HepG2 (cell line): ENCODE measurements around the gene TANGO6. TPM values are rescaled to one million over a fixed set of nuclear protein-coding genes. Genes with fewer than 3 reads are reported as not detected.

Experiments
- BORCS8-MEF2B ChIP-seq: sonication (generic); formaldehyde crosslinking; IDR thresholded peaks from 2 replicates; pipeline ENCODE4 v1.8.0; 2022; ENCODE audit warnings: mild to moderate bottlenecking, missing genetic modification reagents
- GTF3A ChIP-seq: sonication (generic); formaldehyde crosslinking; conservative IDR thresholded peaks from 2 replicates; pipeline ENCODE4 v1.4.0; 2020; ENCODE audit warnings: mild to moderate bottlenecking, missing genetic modification reagents
- HDAC2 ChIP-seq: sonication (generic); formaldehyde crosslinking; IDR thresholded peaks from 2 replicates; pipeline ENCODE4 v1.4.0; 2020; ENCODE audit warnings: missing genetic modification reagents
- JDP2 ChIP-seq: sonication (generic); formaldehyde crosslinking; IDR thresholded peaks from 2 replicates; pipeline ENCODE4 v1.8.1; 2022; ENCODE audit warnings: missing genetic modification reagents, borderline replicate concordance
- KLF12 ChIP-seq: sonication (generic); formaldehyde crosslinking; IDR thresholded peaks from 2 replicates; pipeline ENCODE4 v1.4.0; 2020; ENCODE audit warnings: missing genetic modification reagents, borderline replicate concordance
- MAF1 ChIP-seq: sonication (generic); formaldehyde crosslinking; IDR thresholded peaks from 2 replicates; pipeline ENCODE4 v1.5.0; 2020; ENCODE audit warnings: missing genetic modification reagents, borderline replicate concordance
- MTA3 ChIP-seq: sonication (generic); formaldehyde crosslinking; IDR thresholded peaks from 2 replicates; pipeline ENCODE4 v1.4.0; 2020; ENCODE audit warnings: missing genetic modification reagents
- NR3C1 ChIP-seq: sonication (generic); formaldehyde crosslinking; IDR thresholded peaks from 2 replicates; pipeline ENCODE4 v1.4.0; 2020; ENCODE audit warnings: missing genetic modification reagents
- RBM22 ChIP-seq: fragments of 200-400 bp; formaldehyde crosslinking; optimal IDR thresholded peaks from 2 replicates; pipeline ENCODE3; 2017; ENCODE audit warnings: mild to moderate bottlenecking, low read length, moderate library complexity
- RFXANK ChIP-seq: IDR thresholded peaks from 2 replicates; pipeline ENCODE4 v1.6.1; 2016
- RNF2 ChIP-seq: fragments of 450-650 bp; conservative IDR thresholded peaks from 2 replicates; pipeline ENCODE4 v1.6.1; 2016; ENCODE audit warnings: low read depth
- SP2 ChIP-seq: sonication (generic); formaldehyde crosslinking; IDR thresholded peaks from 2 replicates; pipeline ENCODE4 v1.5.1; 2020; ENCODE audit warnings: mild to moderate bottlenecking, missing genetic modification reagents
- U2AF2 ChIP-seq: fragments of 200-400 bp; formaldehyde crosslinking; IDR thresholded peaks from 2 replicates; pipeline ENCODE4 v1.6.1; 2017; ENCODE audit warnings: low read depth, mild to moderate bottlenecking, low read length
- XRCC5 ChIP-seq: fragments of 200-400 bp; formaldehyde crosslinking; optimal IDR thresholded peaks from 2 replicates; pipeline ENCODE3; 2017; ENCODE audit warnings: mild to moderate bottlenecking, low read length
- ZMYM4 ChIP-seq: sonication (generic); formaldehyde crosslinking; IDR thresholded peaks from 2 replicates; pipeline ENCODE4 v1.8.1; 2023; ENCODE audit warnings: mild to moderate bottlenecking, missing genetic modification reagents
- ZNF326 ChIP-seq: sonication (generic); formaldehyde crosslinking; IDR thresholded peaks from 2 replicates; pipeline ENCODE4 v1.4.0; 2020; ENCODE audit warnings: missing genetic modification reagents, borderline replicate concordance
- ZNF496 ChIP-seq: sonication (generic); formaldehyde crosslinking; IDR thresholded peaks from 2 replicates; pipeline ENCODE4 v1.8.1; 2023; ENCODE audit warnings: mild to moderate bottlenecking, moderate library complexity, missing genetic modification reagents; ENCODE audit not compliant: insufficient replicate concordance
- ZNF549 ChIP-seq: sonication (generic); formaldehyde crosslinking; IDR thresholded peaks from 2 replicates; pipeline ENCODE4 v1.5.0; 2020; ENCODE audit warnings: missing genetic modification reagents
- ZNF75D ChIP-seq: sonication (generic); formaldehyde crosslinking; IDR thresholded peaks from 2 replicates; pipeline ENCODE4 v1.8.1; 2023; ENCODE audit warnings: missing genetic modification reagents, mild to moderate bottlenecking, borderline replicate concordance
- ZNF878 ChIP-seq: sonication (generic); formaldehyde crosslinking; IDR thresholded peaks from 2 replicates; pipeline ENCODE4 v1.8.1; 2023; ENCODE audit warnings: mild to moderate bottlenecking, missing genetic modification reagents, moderate library complexity
- ZSCAN22 ChIP-seq: sonication (generic); formaldehyde crosslinking; IDR thresholded peaks from 2 replicates; pipeline ENCODE4 v1.4.0; 2020; ENCODE audit warnings: mild to moderate bottlenecking, missing genetic modification reagents
- polyA plus RNA-seq, 8 experiments: library from polyadenylated mRNA; depleted of rRNA in 3 of 8; stranded (reverse) in 7 of 8; unstranded in 1 of 8; fragments of >200 nt; fragmentation: Illumina TruSeq in 4 of 8; extraction: Trizol in 4 of 8; gene quantifications; 2 replicates each; pipeline versions ENCODE4 v1.2.1 to v1.2.3, GENCODE V29; 2011 to 2016; ENCODE audit warnings: low read depth in 4 of 8, missing spikeins in 1 of 8, mixed read lengths in 1 of 8; ENCODE audit not compliant: insufficient read depth in 1 of 8
- total RNA-seq, 5 experiments: library from RNA; depleted of rRNA; stranded (reverse); fragments of >200 nt; fragmentation: Illumina TruSeq; extraction: Trizol; gene quantifications; 2 replicates each; pipeline ENCODE4 v1.2.3, GENCODE V29; 2016; ENCODE audit warnings: low read depth in 1 of 5
- TF ChIP-seq, protein P1 (sequence below): sonication (generic); formaldehyde crosslinking; IDR thresholded peaks from 2 replicates; pipeline ENCODE4 v1.8.0; 2022; ENCODE audit warnings: mild to moderate bottlenecking, missing genetic modification reagents, moderate library complexity
- TF ChIP-seq, protein P2 (sequence below): sonication (generic); formaldehyde crosslinking; IDR thresholded peaks from 2 replicates; pipeline ENCODE4 v1.5.1; 2020; ENCODE audit warnings: missing genetic modification reagents, mild to moderate bottlenecking, borderline replicate concordance
- TF ChIP-seq, protein P3 (sequence below): IDR thresholded peaks from 2 replicates; pipeline ENCODE4 v1.6.1; 2016; ENCODE audit warnings: missing compliant biosample characterization, missing genetic modification reagents, borderline replicate concordance

Gene TANGO6
- total and polyA plus RNA-seq, 2 of the 13 experiments (the other 11 are each of a cell fraction or from before 2014, with no cell fraction given): 7.2 to 13.3 TPM

DNA sequence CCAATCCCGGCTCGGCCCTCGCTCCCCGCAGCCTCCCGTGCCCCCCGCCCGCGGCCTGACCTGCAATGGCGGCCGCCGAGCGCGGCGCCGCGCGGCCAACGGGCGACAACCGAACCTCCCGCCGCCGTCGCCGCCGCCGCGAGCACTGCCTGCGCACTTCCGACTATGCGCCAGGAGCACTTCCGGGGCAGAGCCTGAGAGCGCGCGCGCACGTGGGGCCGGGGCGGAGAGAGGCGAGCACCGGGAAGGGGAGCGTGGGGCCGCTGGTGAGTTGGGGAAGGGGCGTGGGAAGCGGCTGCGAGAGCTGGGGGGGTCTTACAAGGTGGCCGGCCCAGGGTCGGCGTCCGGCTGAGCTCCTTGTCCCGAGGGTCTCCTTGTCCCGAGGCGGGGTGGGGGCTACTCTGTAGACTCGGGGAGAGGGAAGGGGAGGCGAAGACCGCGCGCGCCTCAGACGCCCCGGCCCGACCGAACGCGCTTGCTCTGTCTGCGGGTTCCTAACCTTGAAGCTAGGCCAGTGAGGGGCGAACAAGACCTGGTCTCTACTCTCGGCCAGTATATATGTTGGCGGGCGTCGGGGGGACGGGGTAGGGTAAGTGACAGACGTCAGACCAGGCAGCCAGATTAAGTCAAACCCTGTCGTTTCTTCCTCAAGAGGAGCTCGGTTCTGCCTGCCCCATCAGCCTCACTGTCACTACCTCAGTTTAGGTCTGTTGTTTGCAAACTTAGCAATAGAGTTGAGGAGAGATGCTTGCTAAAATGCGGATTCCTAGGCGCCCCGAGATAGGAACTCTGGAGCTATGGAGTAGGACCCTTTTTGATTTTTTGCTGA lies 289.3 kb downstream of the TANGO6 start, which contains the start of the genes CHTF8 and UTP4 (continued):
- TF ChIP-seq, protein P1, sequence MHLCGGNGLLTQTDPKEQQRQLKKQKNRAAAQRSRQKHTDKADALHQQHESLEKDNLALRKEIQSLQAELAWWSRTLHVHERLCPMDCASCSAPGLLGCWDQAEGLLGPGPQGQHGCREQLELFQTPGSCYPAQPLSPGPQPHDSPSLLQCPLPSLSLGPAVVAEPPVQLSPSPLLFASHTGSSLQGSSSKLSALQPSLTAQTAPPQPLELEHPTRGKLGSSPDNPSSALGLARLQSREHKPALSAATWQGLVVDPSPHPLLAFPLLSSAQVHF (CRISPR knock-in tag): peak; percentile 88; the same call in 1 of the 2 replicates
- no peak for TF ChIP-seq XRCC5
- TF ChIP-seq HDAC2 (CRISPR knock-in tag): peak; percentile 21
- TF ChIP-seq ZNF326 (CRISPR knock-in tag): no peak
- no peak for TF ChIP-seq RBM22
- TF ChIP-seq ZSCAN22 (CRISPR knock-in tag): 0 out of 2 replicates have a peak, but pooled peaks have one; percentile 20
- TF ChIP-seq ZMYM4 (CRISPR knock-in tag): peak; percentile 59
- TF ChIP-seq ZNF496: no peak
- TF ChIP-seq ZNF878 (CRISPR knock-in tag): no peak
- no peak for TF ChIP-seq RFXANK (CRISPR knock-in tag)
- 0 out of 2 replicates have a peak, but pooled peaks have one; percentile 19 for TF ChIP-seq KLF12 (CRISPR knock-in tag)
- no peak for TF ChIP-seq NR3C1 (CRISPR knock-in tag)
- TF ChIP-seq MTA3 (CRISPR knock-in tag): no peak
- peak; percentile 71 for TF ChIP-seq MAF1 (CRISPR knock-in tag)
- TF ChIP-seq ZNF75D (CRISPR knock-in tag): no peak
- no peak for TF ChIP-seq ZNF549 (CRISPR knock-in tag)
- TF ChIP-seq JDP2: peak; percentile 44; the same call in 1 of the 2 replicates
- no peak for TF ChIP-seq GTF3A (CRISPR knock-in tag)
- TF ChIP-seq U2AF2: no peak
- TF ChIP-seq, protein P2, sequence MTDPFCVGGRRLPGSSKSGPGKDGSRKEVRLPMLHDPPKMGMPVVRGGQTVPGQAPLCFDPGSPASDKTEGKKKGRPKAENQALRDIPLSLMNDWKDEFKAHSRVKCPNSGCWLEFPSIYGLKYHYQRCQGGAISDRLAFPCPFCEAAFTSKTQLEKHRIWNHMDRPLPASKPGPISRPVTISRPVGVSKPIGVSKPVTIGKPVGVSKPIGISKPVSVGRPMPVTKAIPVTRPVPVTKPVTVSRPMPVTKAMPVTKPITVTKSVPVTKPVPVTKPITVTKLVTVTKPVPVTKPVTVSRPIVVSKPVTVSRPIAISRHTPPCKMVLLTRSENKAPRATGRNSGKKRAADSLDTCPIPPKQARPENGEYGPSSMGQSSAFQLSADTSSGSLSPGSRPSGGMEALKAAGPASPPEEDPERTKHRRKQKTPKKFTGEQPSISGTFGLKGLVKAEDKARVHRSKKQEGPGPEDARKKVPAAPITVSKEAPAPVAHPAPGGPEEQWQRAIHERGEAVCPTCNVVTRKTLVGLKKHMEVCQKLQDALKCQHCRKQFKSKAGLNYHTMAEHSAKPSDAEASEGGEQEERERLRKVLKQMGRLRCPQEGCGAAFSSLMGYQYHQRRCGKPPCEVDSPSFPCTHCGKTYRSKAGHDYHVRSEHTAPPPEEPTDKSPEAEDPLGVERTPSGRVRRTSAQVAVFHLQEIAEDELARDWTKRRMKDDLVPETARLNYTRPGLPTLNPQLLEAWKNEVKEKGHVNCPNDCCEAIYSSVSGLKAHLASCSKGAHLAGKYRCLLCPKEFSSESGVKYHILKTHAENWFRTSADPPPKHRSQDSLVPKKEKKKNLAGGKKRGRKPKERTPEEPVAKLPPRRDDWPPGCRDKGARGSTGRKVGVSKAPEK (CRISPR knock-in tag): no peak
- TF ChIP-seq BORCS8-MEF2B (CRISPR knock-in tag): peak; percentile 61; the same call in 1 of the 2 replicates
- peak; percentile 69; the same call in 1 of the 2 replicates for TF ChIP-seq SP2 (CRISPR knock-in tag)
- TF ChIP-seq, protein P3, sequence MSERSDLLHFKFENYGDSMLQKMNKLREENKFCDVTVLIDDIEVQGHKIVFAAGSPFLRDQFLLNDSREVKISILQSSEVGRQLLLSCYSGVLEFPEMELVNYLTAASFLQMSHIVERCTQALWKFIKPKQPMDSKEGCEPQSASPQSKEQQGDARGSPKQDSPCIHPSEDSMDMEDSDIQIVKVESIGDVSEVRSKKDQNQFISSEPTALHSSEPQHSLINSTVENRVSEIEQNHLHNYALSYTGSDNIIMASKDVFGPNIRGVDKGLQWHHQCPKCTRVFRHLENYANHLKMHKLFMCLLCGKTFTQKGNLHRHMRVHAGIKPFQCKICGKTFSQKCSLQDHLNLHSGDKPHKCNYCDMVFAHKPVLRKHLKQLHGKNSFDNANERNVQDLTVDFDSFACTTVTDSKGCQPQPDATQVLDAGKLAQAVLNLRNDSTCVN (CRISPR knock-in tag): no peak
- TF ChIP-seq RNF2: peak; percentile 80; the same call in 1 of the 2 replicates
